ENCODE data around the gene RNASEH2B. TPM values are rescaled to one million over a fixed set of nuclear protein-coding genes. Genes with fewer than 3 reads are reported as not detected.

RNASEH2B gene, protein sequence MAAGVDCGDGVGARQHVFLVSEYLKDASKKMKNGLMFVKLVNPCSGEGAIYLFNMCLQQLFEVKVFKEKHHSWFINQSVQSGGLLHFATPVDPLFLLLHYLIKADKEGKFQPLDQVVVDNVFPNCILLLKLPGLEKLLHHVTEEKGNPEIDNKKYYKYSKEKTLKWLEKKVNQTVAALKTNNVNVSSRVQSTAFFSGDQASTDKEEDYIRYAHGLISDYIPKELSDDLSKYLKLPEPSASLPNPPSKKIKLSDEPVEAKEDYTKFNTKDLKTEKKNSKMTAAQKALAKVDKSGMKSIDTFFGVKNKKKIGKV
- 65.7 and 70.3 TPM in 2 replicates for total RNA-seq (2014; rRNA removed; shearing (Covaris generic))

DNA sequence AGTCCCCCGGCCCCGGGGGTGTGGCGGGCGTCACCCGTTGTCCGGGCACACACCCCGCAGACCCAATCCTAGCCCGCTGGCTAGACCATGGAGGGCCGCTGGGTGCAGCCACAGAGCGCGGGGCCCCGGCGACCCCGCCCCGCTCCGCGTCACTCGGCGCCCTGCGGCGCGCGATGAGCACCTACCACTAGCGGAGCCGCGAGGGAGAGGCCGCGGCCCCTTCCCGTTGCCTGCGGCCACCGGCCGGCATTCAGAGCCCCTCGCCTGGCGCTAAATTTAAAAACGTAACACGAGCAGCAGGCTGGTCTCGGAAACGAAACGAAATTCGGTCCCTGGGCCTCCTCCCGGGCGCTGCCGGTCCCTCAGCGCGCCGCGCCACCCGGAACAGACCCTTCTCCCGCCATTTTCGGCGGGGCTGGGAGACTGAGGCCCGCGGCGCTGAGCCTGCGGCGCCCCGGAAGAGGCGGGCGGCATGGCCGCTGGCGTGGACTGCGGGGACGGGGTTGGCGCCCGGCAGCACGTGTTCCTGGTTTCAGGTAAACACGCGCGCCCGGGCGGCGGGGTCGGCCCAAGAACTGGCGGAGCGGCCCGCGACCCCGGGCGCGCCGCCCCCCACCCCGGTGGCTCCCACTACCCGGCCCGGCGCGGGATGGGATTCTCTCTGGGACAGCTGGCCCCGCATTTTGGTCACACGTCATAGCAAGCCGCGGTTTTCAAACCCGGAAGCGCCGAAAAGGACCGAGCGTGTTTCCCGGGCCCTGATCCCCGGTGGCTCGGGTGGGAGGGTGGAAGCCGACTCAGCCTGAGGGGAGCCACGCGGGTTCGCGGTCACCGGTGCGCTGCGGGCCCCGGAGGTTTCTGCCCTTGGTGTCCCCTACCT, at the start of gene RNASEH2B:
Gene RNASEH2B, plus strand, starts transcription at position 187 of the 880 bp plus-strand sequence. Its CDS starts 286 bp downstream, at position 473.
- peak; percentile 60 for DNase-seq (ENCODE audit: low read depth)

DNA sequence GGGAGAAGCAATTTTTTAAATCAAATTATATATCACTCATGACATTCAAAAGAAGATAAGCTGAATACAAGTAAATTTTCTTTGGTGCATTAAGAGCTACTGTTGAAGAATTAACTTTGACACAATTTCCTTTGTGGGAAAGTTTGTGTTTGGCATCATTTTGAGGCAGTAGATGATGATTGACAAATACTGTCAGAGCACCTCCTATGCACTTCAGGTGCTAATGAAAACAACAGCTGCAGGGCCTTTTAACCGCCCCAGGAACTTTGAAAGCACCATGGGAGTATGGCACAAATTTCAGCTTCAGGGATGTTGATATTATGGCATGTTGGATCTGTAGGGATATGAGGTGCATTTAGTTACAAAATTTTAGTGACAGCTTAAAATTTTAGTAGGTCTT, 45.1 kb upstream of the RNASEH2B start:
- no peak for DNase-seq (ENCODE audit: low read depth)

DNA sequence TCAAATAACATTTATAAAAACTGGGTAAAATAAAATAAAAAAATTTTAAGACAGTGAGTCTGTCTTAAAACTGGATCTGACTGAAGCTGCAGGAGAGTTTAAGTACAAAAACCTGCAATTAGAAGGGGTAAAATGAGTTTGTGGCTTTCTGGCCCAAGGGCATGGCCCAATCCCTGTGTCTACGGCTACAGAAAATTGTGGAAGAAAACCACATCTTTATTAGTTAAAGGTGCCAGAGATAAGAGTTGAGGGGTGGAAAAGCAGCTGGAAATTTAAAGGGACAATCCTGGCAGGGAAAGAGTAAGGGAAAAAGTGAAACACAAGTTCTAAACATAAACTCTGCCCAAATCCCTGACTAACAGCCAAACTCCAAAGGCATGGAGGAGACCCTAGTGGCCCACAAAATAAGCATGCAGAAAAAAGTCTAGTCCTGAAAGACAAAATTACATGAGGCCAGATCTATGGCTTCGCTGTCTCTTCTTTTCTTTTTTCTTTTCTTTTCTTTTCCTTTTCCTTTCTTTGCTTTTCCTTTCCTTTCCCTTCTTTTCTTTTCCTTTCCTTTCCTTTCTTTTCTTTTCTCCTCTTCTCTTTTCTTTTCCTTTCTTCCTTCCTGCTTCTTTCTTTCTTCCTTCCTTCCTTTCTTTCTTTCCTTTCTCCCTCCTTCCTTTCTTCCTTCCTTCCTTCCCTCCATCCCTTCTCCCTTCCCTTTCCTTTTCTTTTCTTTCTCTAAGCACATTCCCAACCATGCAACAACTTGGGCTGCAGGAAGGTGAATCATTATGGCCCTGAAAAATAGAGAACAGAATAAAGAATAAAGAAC, 42.6 kb upstream of the RNASEH2B start:
- peak; percentile 80 for DNase-seq (ENCODE audit: low read depth)

DNA sequence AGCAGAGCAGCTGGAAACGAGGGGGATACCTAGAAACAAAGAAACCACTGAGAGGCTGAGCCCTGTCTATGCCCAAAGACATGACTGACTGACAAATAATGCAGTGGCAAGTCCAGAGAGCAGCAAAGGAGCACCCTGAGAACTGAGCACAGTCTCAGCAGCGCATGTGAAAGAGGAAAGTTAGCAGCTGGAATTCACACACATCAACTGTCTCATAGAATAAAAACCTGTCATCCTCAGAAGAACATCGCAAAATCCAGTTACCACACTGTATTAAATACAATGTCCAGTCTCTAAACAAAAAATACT, 42.0 kb upstream of the RNASEH2B start:
- no peak for DNase-seq (ENCODE audit: low read depth)

DNA sequence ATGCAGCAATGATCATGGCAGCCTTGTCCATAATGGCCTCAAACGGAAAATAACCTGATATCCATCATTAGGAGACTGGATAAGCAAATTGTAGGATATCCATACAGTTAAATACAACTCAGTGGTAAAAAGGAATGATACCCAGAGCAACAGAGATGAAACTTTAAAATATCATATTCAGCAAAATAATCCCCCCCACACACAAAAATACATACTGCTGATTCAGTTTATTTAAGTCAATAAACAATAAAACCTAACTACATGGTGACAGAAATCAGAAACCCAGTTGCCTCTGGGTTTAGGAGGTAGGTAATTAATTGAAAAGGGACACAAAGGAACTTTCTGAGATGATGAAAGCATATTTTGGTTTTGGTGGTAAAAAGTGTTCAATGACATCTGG, 38.2 kb upstream of the RNASEH2B start:
- DNase-seq (ENCODE audit: low read depth): no peak

DNA sequence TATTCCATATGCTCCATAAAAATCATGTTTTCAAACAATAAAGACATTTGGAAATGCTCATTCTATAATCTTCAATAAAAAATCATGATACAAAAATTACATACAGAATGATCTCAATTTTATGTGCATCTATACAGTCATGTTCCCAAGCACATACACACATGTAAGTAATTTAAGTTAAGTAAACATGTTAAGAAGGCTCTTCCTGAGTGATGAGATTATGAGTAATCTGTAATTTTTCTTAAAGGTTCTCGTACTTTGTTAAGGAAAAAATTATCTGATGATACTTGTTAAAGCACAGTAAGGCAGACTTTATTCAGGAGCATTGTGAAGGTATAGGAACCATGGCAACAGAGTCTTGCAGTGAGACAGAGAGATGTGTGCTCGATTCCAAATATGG, 36.1 kb upstream of the RNASEH2B start:
- no peak for DNase-seq (ENCODE audit: low read depth)

DNA sequence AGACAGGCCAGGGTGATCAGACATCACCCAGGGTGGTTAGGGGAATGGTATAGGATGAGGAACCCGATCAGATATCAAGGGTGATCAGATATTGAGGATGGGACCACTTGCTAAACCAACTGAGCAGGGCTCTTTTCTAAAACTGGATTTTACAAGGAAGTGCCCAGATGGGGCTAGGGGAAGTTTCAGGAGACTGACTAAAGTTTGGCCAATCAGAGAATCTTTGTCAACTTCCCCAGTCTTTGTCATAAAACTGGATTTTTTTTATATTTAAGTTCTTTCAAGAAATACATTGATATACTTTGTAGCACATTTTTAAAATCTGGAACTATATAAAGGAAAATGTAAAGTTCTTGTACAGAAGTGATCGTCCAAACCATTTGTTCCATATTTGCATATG, 35.6 kb upstream of the RNASEH2B start:
- no peak for DNase-seq (ENCODE audit: low read depth)

DNA sequence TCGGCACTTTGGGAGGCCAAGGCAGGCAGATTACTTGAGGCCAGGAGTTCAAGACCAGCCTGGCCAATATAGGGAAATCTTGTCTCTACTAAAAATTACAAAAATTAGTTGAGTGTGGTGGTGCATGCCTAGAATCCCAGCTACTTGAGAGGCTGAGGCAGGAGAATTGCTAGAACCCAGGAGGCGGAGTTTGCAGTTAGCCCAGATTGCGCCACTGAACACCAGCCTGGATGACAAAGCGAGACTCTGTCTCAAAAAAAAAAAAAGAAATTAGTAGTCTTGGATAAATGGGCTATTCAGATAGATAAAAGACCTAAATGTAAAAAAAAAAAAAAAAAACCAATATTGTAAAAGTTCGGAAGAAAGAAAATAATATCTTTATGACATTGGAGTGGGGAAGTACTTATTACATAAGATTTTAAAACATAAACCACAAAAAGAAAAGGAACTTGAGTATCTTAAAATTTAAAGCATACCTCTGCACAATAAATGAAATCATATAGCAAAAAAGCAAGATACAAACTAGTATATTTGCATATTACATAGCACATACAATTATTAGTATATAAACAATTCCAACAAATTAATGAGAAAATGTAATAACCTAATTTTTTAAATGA, 26.7 kb upstream of the RNASEH2B start:
- no peak for DNase-seq (ENCODE audit: low read depth)

DNA sequence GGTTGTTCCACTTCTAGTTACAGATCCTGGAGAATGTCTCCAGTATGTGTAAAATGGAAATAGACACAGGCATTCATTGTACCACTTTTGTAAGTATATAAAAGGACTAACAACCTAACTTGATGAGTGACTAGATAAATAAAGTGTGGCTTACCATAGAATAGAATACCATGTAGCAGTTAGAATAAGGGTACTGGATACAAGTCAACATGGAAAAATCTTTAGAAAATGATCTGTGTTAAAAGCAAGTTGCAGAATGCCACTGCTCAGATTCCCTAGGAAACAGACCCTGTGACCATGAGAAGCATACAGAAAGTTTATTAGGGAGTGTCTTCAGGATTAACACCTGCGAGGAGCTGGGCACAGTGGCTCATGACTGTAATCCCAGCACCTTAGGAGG, 25.9 kb upstream of the RNASEH2B start:
- no peak for DNase-seq (ENCODE audit: low read depth)

DNA sequence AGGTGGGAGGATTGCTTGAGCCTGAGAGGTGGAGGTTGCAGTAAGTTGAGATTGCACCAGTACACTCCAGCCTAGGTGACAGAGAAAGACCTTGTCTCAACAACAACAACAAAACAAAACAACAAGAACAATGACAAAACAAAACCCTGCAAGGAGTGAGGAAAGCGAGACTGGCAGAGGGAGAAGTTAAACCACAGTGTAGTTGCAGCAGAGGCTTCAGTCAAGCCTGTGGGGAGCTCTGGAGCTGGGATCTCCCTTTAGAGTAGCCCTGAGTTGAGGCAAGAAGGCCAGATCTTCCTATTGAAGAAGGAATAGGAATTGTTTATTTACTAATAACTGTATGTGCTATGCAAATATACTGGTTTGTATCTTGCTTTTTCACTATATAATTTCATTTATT, 25.3 kb upstream of the RNASEH2B start:
- no peak for DNase-seq (ENCODE audit: low read depth)

DNA sequence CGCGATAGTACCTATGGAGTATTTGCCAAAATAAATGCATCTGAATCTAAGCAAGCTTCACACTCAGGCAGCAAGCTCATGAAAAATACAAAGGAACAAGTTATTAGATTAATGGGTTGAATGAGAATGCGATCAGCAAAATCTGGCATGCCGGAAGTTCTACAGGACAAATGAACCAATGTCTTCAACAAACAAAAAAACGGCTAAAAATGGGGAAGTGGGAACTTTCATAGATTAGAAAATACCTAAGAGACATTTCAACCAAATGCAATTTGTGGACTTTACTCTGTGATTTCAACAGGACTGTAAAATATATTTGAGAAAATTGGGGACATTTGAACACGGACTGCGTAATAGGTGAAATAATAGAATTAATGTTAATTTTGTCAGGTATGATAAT, 22.4 kb upstream of the RNASEH2B start:
- no peak for DNase-seq (ENCODE audit: low read depth)

DNA sequence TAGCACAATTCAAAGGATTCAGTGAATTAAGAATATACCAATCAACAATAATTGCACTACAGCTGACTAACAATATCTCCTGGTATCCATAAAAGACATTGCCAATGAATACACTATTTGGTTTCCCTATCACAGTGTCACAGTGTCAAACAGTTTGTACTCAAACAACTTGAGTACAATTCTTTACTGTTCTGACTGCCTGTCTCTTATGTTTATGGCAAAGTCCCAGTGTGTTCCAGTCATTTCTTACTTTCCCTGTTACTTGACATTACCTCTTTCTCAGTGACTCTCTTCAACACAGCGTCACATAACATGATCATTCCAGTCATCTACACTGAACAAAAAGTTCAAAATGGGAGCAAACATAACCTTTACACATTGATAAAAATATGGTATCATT, 21.2 kb upstream of the RNASEH2B start:
- no peak for DNase-seq (ENCODE audit: low read depth)

DNA sequence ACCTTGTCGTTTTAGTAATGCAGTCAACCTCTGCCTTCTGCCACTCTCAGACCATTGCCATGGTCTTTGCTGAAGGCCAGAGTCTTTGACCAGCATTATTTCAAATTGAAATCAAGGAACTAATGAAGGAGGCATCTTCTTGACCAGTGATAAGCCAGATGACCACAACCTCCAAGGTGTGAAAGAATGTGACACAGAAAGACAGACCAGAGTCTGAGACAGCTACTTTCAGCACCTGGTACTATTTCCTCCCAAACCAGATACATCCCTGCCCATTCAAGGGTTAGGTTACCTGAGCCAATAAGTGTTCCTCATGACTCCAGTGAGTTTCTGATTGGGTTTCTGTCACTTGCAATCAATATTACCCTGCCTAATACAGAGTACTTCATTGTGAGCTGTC, 20.3 kb upstream of the RNASEH2B start:
- no peak for DNase-seq (ENCODE audit: low read depth)

DNA sequence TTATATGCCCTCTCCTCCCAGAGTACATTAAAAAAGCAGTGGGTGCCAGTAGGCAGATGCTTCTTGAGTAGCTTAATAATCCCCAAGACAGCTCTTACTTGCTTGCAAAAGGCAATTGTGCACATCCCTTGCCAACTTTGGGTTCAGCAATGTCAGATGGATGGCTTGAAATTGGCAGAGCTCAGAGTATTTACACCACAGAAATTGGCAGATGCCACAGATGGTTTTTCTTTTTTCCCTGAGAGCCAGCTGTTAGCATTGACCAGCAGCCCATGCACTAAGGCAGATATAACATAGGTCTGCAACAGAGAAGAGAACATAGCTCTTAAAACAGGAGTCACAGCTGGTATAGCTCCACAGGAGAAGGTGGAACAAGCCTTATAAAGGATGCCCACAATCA, 18.4 kb upstream of the RNASEH2B start:
- no peak for DNase-seq (ENCODE audit: low read depth)

DNA sequence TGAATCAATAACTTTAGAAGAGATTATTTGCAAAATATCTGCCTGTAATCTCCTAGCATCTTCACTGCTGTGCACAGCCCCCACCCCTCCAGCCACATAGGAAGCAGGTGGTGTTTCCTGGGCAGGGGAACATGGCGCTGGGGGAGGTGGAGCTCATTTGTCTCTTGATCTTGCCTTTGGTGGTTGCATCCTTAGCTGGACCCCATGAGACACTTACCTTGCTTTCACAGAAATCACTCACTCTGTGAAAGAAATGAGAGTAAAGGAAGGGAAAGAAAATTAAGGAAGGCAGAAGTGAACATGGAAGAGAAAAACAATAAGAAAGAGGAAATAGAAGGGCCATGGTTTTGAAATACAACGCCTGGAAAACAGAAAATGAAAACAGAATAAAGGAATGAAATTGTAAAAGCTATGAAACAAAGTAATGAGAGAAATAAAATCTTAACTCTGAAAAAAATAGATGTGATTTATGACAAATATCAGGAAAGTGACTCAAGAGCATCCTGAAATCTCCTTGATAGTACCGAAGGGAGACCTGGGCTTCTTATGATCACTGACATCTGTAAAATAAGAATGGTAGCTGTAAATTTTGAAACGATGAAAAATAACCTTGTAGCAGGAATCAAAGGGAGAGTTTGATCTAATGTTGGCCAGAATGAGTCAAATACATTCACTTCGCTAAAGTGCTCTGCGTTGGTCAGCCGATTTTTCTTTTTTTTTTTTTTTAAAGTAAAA, 17.2 kb upstream of the RNASEH2B start:
- no peak for DNase-seq (ENCODE audit: low read depth)

DNA sequence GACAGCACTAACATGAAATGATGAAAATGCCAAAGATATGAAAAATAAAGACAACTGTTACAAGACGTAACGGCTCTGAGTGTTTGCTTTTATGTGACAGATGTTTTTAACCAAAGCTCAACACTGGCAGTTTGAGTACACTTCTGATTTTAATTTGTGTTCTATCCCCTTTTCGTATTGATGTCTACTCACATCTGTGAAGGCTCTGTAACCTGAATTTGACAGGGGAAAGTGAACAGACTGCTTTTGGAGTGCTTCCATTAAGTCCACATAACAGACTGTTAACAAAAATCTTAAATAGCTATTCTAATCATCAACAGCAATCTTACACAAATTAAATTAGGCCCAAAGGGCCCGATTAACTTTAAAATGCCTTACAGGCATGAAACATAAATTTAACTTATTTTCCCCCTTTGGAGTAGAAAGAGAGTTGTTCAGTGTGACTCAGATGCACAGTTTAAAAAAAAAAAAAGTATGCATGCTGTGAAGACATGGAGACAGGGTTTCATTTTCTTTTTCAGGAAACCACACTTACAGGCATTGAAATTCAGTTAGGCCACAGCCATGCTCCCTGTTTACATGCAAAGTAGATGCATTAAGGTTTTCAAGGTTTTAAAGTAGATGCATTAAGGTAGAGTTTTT, 16.3 kb upstream of the RNASEH2B start:
- peak; percentile 42 for DNase-seq (ENCODE audit: low read depth)

DNA sequence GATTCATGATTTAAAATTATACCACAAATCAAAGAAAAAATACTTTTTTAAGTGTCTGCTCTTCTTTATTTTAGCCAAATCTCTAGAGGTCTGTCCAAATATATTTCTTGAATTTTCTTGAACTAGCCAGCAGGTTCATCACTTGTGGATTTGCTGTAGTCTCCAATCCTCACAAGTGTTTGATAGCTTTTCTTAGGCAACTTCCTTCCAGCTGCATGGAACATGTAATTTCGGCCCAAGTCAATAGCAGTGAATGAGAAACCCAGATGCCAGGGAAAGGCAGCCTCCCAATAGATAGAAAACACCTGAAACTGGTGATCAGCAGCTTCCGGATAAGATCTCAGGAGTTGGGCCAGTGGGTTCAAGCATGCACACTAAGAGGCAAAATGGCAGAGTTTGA, 15.6 kb upstream of the RNASEH2B start:
- no peak for DNase-seq (ENCODE audit: low read depth)

DNA sequence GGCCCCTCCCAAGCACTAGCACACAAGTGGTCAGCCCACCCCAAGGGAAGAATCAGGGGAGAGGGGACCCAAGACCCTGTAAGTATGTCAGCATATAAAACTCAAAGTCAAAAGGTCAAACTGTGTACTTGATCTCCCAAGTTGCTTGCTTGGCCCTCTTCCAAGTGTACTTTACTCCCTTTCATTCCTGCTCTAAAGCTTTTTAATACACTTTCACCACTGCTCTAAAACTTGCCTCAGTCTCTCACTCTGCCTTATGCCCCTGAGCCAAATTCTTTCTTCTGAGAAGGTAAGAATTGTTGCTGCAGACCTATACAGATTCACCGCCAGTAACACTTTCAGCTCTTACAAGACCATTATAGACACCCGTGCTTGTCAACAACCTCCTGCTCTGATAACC, 15.1 kb upstream of the RNASEH2B start:
- DNase-seq (ENCODE audit: low read depth): no peak

DNA sequence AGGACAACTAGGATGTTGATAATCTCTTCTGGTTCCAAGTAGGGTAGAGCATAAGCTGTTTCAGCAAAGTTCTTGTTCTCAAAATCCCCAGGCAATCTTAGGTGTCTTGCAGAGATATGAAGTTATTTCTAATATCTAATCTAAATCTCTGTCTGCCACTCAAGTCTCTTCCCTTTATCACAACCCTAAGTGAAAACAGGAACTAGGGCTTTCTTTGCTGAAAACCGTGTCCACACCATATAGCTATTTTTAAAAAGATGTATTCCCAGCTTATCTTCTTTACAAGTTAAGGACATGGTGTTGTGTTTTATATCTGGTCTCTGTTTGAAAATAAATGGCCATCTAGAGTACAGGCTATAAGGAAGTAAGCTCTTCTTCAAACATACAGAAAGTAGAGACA, 11.3 kb upstream of the RNASEH2B start:
- no peak for DNase-seq (ENCODE audit: low read depth)

DNA sequence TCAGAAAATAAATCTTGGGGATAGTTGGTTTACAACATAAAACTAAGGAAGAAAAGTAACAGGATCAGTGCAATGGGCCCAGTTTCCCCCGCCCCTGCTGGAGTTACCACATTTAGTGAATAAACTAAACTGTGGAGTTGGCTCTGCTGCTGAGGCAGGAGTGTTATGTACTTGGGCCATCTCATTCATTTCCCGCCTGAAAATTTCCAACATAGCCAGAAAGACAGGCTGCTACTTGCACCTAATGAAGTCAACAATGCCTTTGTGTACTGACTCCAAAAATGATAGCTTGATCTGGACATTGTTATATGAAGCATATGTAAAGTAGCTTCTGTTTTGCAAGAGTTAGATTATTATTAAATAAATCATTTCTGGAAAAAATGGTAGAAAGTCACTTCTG, 7.9 kb upstream of the RNASEH2B start:
- DNase-seq (ENCODE audit: low read depth): no peak

DNA sequence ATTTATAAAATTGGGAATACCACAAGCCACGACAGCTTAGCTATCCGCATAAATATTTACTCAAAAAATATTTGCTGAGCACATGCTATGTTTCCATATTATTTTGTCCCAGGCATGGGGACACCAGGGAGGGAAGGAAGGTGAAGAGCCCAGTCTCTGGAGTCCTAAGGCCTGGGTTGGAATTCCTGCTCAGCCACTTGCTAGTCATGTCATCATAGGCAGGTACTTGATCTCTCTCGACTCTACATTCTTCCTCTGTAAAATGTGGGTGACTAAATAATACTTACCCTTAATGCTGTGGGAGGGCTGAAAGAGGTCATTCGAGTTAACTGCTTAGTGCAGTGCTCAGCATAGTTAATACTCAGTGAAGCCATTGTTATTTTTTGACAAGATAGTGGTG, 4.3 kb upstream of the RNASEH2B start:
- DNase-seq (ENCODE audit: low read depth): no peak

All from RPMI7951 (cell line).